Lung (tissue), 12 donors: ENCODE data around the gene CIT. TPM values are rescaled to one million over a fixed set of nuclear protein-coding genes. Genes with fewer than 3 reads are reported as not detected.

ENCODE experiments used
- ATAC-seq: fragments of 200-7000 bp; cut with Tn5 transposase; one replicate; pipeline ENCODE4 v1.9.1; 2020; ENCODE audit warnings: moderate number of reproducible peaks; ENCODE audit not compliant: insufficient read depth, low FRiP score
- DNase-seq, 3 donors: peaks; one replicate each; pipeline ENCODE4 v3.0.0-alpha.2; 2013 to 2017
- H3K27ac ChIP-seq, 2 donors: one replicate each; pipeline ENCODE4 v1.5.1; 2013; ENCODE audit warnings: mild to moderate bottlenecking in 2 of 2, moderate library complexity in 2 of 2, control low read depth in 1 of 2, inconsistent platforms in 1 of 2, low read depth in 1 of 2, low read length in 1 of 2
- H3K27me3 ChIP-seq, 3 donors: one replicate each; pipeline ENCODE4 v1.5.1; 2013; ENCODE audit warnings: low read length in 2 of 3; ENCODE audit not compliant: control insufficient read depth in 3 of 3, insufficient read depth in 3 of 3
- H3K36me3 ChIP-seq, 4 donors: one replicate each; pipeline ENCODE4 v1.5.1; 2013; ENCODE audit warnings: low read length in 4 of 4, mild to moderate bottlenecking in 1 of 4, moderate library complexity in 1 of 4; ENCODE audit not compliant: control insufficient read depth in 4 of 4, insufficient read depth in 4 of 4
- H3K4me1 ChIP-seq, 5 donors: one replicate each; pipeline ENCODE4 v1.5.1; 2013; ENCODE audit warnings: low read length in 5 of 5, mild to moderate bottlenecking in 2 of 5, moderate library complexity in 1 of 5; ENCODE audit not compliant: control insufficient read depth in 5 of 5, insufficient read depth in 5 of 5
- H3K4me3 ChIP-seq: one replicate; pipeline ENCODE4 v1.5.1; 2013; ENCODE audit warnings: mild to moderate bottlenecking, control low read depth, moderate library complexity
- H3K9ac ChIP-seq, 2 donors: one replicate each; pipeline ENCODE4 v1.5.1; 2013; ENCODE audit warnings: low read length in 2 of 2, control low read depth in 1 of 2; ENCODE audit not compliant: insufficient read depth in 1 of 2
- H3K9me3 ChIP-seq, 4 donors: one replicate each; pipeline ENCODE4 v1.5.1; 2013; ENCODE audit warnings: low read length in 3 of 4, mild to moderate bottlenecking in 1 of 4, moderate library complexity in 1 of 4; ENCODE audit not compliant: control insufficient read depth in 4 of 4, insufficient read depth in 3 of 4
- CTCF ChIP-seq: IDR thresholded peaks from 2 replicates; pipeline ENCODE4 v1.5.1; 2012; ENCODE audit warnings: mild to moderate bottlenecking; ENCODE audit errors: control extremely low read depth, extremely low read depth
- WGBS, 2 donors: extraction: QIAGEN DNeasy Blood & Tissue Kit; methylation state at CpG; one replicate each; pipeline ENCODE4 v1.1.7; 2013; 5-methylcytosine and 5-hydroxymethylcytosine counted together
- polyA plus RNA-seq, 2 donors: library from polyadenylated mRNA; stranded (reverse); fragments of 200-250 nt; gene quantifications; one replicate each; pipeline ENCODE4 v1.2.1, GENCODE V29; 2013
- total RNA-seq, 2 donors: library from RNA; depleted of rRNA in 1 of 2; stranded (reverse); fragments of >200 nt in 1 of 2; gene quantifications; one replicate each; pipeline ENCODE4 v1.2.1, GENCODE V29; 2014 to 2021
- donor health status: control.
- donor health status: control.
- donor health status: Bipolar disorder and iron deficiency.
- donor health status: healthy.
- donor health status: DM: yes; HTN: yes; CAD: no.

CIT gene
- total and polyA plus RNA-seq, 4 donors, result 5.0 to 29.3 (median 14.9) TPM

- Histone ChIP-seq H3K4me3 (no peak overlapping the region), H3K9ac (no peak overlapping the region), H3K9me3 (no peaks in the 10 kb centered on the region), H3K4me1 (no peaks in the 10 kb centered on the region), H3K36me3 (peaks cover 0 to 2% (median 0%) of the 10 kb centered on the region in 4 donors), H3K27me3 (no peaks in the 10 kb centered on the region), H3K27ac (no peak overlapping the region)
- no peak for TF ChIP-seq CTCF
- ATAC-seq (no peak), DNase-seq (no peak)
- 69 to 87% methylated on average over 2 of the region's 2 CpGs for WGBS, 2 donors
Observed at GRCh38 chr12:119822046-119822445, 55.1 kb downstream of the CIT start.

GRCh38 chr12:119819322-119819721 is 57.8 kb downstream of the CIT start:
- Histone ChIP-seq H3K4me1 (no peaks in the 10 kb centered on the region), H3K9ac (no peak overlapping the region), H3K36me3 (no peaks in the 10 kb centered on the region), H3K9me3 (no peaks in the 10 kb centered on the region), H3K27me3 (no peaks in the 10 kb centered on the region), H3K27ac (no peak overlapping the region), H3K4me3 (no peak overlapping the region)
- 97 to 98% methylated on average over 5 of the region's 5 CpGs for WGBS, 2 donors
- ATAC-seq, result no peak
- DNase-seq, result no peak
- TF ChIP-seq CTCF, result no peak

- Histone ChIP-seq H3K4me3 (no peak overlapping the region), H3K27me3 (no peaks in the 10 kb centered on the region), H3K4me1 (no peaks in the 10 kb centered on the region), H3K9ac (no peak overlapping the region), H3K36me3 (no peaks in the 10 kb centered on the region), H3K9me3 (no peaks in the 10 kb centered on the region), H3K27ac (no peak overlapping the region)
- ATAC-seq (no peak), DNase-seq (no peak)
- 97 to 98% methylated on average over 2 of the region's 2 CpGs for WGBS, 2 donors
- TF ChIP-seq CTCF, result no peak
Observed at GRCh38 chr12:119817546-119818343, 59.4 kb downstream of the CIT start.

GRCh38 chr12:119809023-119809422 is 68.1 kb downstream of the CIT start:
- TF ChIP-seq CTCF, result no peak
- ATAC-seq (no peak), DNase-seq (no peak)
- Histone ChIP-seq H3K27ac (no peak overlapping the region), H3K4me1 (peaks cover 0 to 8% (median 0%) of the 10 kb centered on the region in 5 donors), H3K9ac (no peak overlapping the region), H3K36me3 (no peaks in the 10 kb centered on the region), H3K27me3 (no peaks in the 10 kb centered on the region), H3K9me3 (no peaks in the 10 kb centered on the region), H3K4me3 (no peak overlapping the region)
- WGBS, 2 donors, result 75 to 88% methylated on average over 2 of the region's 2 CpGs
